Measurements from ENCODE around the gene TMCO1. TPM values are rescaled to one million over a fixed set of nuclear protein-coding genes. Genes with fewer than 3 reads are reported as not detected.

Gene TMCO1
- total RNA-seq, 1 donor from 2014 or later = 95.0 TPM

- Mint-ChIP-seq H3K4me1 (ENCODE audit: unreplicated experiment) (no peaks in the 10 kb centered on the region), H3K4me3 (no peak overlapping the region), H3K27me3 (no peaks in the 10 kb centered on the region), H3K36me3 (peaks cover 61% of the 10 kb centered on the region), H3K27ac (no peak overlapping the region), H3K9me3 (no peaks in the 10 kb centered on the region)
- no peak for DNase-seq (ENCODE audit: extremely low spot score, unreplicated experiment)
- no peak for TF ChIP-seq CTCF (conservative IDR thresholded peaks at IDR 0.05)
Measured at GRCh38 chr1:165679282-165680036, 89.2 kb downstream of the TMCO1 start.

GRCh38 chr1:165678509-165678908 is 90.2 kb downstream of the TMCO1 start:
- Mint-ChIP-seq H3K27me3 (no peaks in the 10 kb centered on the region), H3K4me3 (no peak overlapping the region), H3K36me3 (peaks cover 60% of the 10 kb centered on the region), H3K9me3 (no peaks in the 10 kb centered on the region), H3K4me1 (ENCODE audit: unreplicated experiment) (no peaks in the 10 kb centered on the region), H3K27ac (no peak overlapping the region)
- no peak for DNase-seq (ENCODE audit: extremely low spot score, unreplicated experiment)
- no peak for TF ChIP-seq CTCF (conservative IDR thresholded peaks at IDR 0.05)

Other genes with a start within 250 kb of the TMCO1 start
- gene LRRC52, start 224.9 kb downstream of the TMCO1 start, total RNA-seq (ENCODE audit: low replicate concordance) = not detected in 2 replicates
- 133 and 206 TPM in 2 replicates for gene MGST3, start 137.6 kb downstream of the TMCO1 start, total RNA-seq (ENCODE audit: low replicate concordance)
- gene ALDH9A1, start 70.3 kb downstream of the TMCO1 start, total RNA-seq (ENCODE audit: low replicate concordance) = 44.7 and 57.8 TPM in 2 replicates
- gene UCK2, start 58.7 kb upstream of the TMCO1 start, total RNA-seq (ENCODE audit: low replicate concordance) = 34.9 and 59.3 TPM in 2 replicates

All from type B pancreatic cell (in vitro differentiated cells).